K562 (cell line): ENCODE measurements around the gene IL4I1. TPM values are rescaled to one million over a fixed set of nuclear protein-coding genes. Genes with fewer than 3 reads are reported as not detected.

Experiments used
- ATF3 ChIP-seq, 2 experiments: fragments of 450-650 bp in 1 of 2; sonication (generic) in 1 of 2; formaldehyde crosslinking in 1 of 2; IDR thresholded peaks in 1 of 2; conservative IDR thresholded peaks in 1 of 2; 2 replicates each; pipeline versions ENCODE4 v1.6.1 to v1.8.1; 2016 to 2023; ENCODE audit warnings: mild to moderate bottlenecking in 2 of 2, moderate library complexity in 2 of 2, inconsistent platforms in 1 of 2, missing genetic modification reagents in 1 of 2
- BRD4 ChIP-seq: fragments of 200-600 bp; sonication (generic); IDR thresholded peaks from 2 replicates; pipeline ENCODE4 v1.6.1; 2017; ENCODE audit warnings: inconsistent platforms
- CHD4 ChIP-seq: fragments of 200-600 bp; sonication (generic); IDR thresholded peaks from 3 replicates; pipeline ENCODE4 v1.6.1; 2012; ENCODE audit warnings: low read depth, mild to moderate bottlenecking, mixed read lengths, low read length, inconsistent platforms; ENCODE audit not compliant: insufficient read depth, insufficient replicate concordance, poor library complexity, severe bottlenecking
- ETV6 ChIP-seq, 3 experiments: fragments of 150-350 bp in 1 of 3; sonication (generic) in 1 of 3; formaldehyde crosslinking in 1 of 3; IDR thresholded peaks; 2 replicates each; pipeline versions ENCODE4 v1.6.1 to v1.8.0; 2014 to 2022; ENCODE audit warnings: borderline replicate concordance in 2 of 3, low read depth in 2 of 3, antibody characterized with exemption in 1 of 3, low read length in 1 of 3, mild to moderate bottlenecking in 1 of 3, missing genetic modification reagents in 1 of 3
- HCFC1 ChIP-seq: IDR thresholded peaks from 2 replicates; pipeline ENCODE4 v1.6.1; 2012; ENCODE audit warnings: low read depth, low read length, improper control_type of control experiment
- HDAC8 ChIP-seq: fragments of 450-650 bp; IDR thresholded peaks from 2 replicates; pipeline ENCODE4 v1.6.1; 2016; ENCODE audit warnings: mild to moderate bottlenecking, missing genetic modification characterization, moderate library complexity, missing compliant biosample characterization
- HSF4 ChIP-seq: fragments of 250-450 bp; sonication (Bioruptor Pico); IDR thresholded peaks from 2 replicates; pipeline ENCODE4 v2.1.2; 2022; ENCODE audit warnings: mild to moderate bottlenecking, moderate library complexity, borderline replicate concordance
- MECOM ChIP-seq: fragments of 250-450 bp; sonication (Bioruptor Pico); IDR thresholded peaks from 2 replicates; pipeline ENCODE4 v1.8.0; 2022; ENCODE audit warnings: inconsistent platforms
- NFE2L1 ChIP-seq: fragments of 450-650 bp; IDR thresholded peaks from 2 replicates; pipeline ENCODE4 v1.6.1; 2016; ENCODE audit warnings: missing genetic modification characterization, low read depth, mild to moderate bottlenecking, missing compliant biosample characterization, moderate library complexity, borderline replicate concordance
- PHB2 ChIP-seq: fragments of 450-650 bp; IDR thresholded peaks from 2 replicates; pipeline ENCODE4 v1.6.1; 2017; ENCODE audit warnings: low read depth
- PTTG1 ChIP-seq: fragments of 450-650 bp; IDR thresholded peaks from 2 replicates; pipeline ENCODE4 v1.6.1; 2016; ENCODE audit warnings: low read depth, mild to moderate bottlenecking, missing genetic modification characterization, missing compliant biosample characterization
- SIRT6 ChIP-seq: IDR thresholded peaks from one replicate; pipeline ENCODE4 v1.6.1; 2012; ENCODE audit warnings: low read depth, mild to moderate bottlenecking, control low read depth, inconsistent platforms, low read length, moderate library complexity
- TCFL5 ChIP-seq: fragments of 250-450 bp; sonication (Bioruptor Pico); conservative IDR thresholded peaks from 2 replicates; pipeline ENCODE4 v1.6.1; 2021; ENCODE audit warnings: mild to moderate bottlenecking, moderate library complexity, matching md5 sums
- ZNF184 ChIP-seq: sonication (generic); formaldehyde crosslinking; IDR thresholded peaks from 2 replicates; pipeline ENCODE4 v1.5.0; 2020; ENCODE audit warnings: missing genetic modification reagents
- polyA plus RNA-seq, 8 experiments: library from polyadenylated mRNA; depleted of rRNA in 4 of 8; stranded (reverse) in 5 of 8; unstranded in 3 of 8; fragments of >200 nt; fragmentation: Nextera tagmentation in 2 of 8; fragmentation: Illumina TruSeq in 1 of 8; extraction: Ambion mirVana in 2 of 8; extraction: Trizol in 1 of 8; gene quantifications; 2 replicates each; pipeline versions ENCODE4 v1.2.1 to v1.2.3, GENCODE V29; 2011 to 2014; ENCODE audit warnings: inconsistent platforms in 1 of 8, missing spikeins in 1 of 8
- total RNA-seq, 7 experiments: library from RNA; depleted of rRNA in 6 of 7; stranded (reverse); fragments of >200 nt in 6 of 7; fragmentation: Illumina TruSeq in 2 of 7; extraction: Trizol in 2 of 7; gene quantifications; 2 replicates each; pipeline versions ENCODE4 v1.2.1 to v1.2.3, GENCODE V29; 2011 to 2021; ENCODE audit warnings: low replicate concordance in 1 of 7
- TF ChIP-seq, protein P1 (sequence below): sonication (generic); formaldehyde crosslinking; IDR thresholded peaks from 2 replicates; pipeline ENCODE4 v1.8.0; 2023; ENCODE audit warnings: mild to moderate bottlenecking, missing genetic modification reagents
- TF ChIP-seq, protein P2 (sequence below), 2 experiments: IDR thresholded peaks in 1 of 2; conservative IDR thresholded peaks in 1 of 2; 2 replicates each; pipeline ENCODE4 v1.6.1; 2016; ENCODE audit warnings: low read depth in 2 of 2, mild to moderate bottlenecking in 1 of 2, missing compliant biosample characterization in 1 of 2, missing genetic modification characterization in 1 of 2, moderate library complexity in 1 of 2

The IL4I1 gene
- total and polyA plus RNA-seq, 9 of the 15 experiments (the other 6 are each of a cell fraction or from before 2014, with no cell fraction given): 0.06 to 0.95 (median 0.43) TPM; not detected in 2

DNA sequence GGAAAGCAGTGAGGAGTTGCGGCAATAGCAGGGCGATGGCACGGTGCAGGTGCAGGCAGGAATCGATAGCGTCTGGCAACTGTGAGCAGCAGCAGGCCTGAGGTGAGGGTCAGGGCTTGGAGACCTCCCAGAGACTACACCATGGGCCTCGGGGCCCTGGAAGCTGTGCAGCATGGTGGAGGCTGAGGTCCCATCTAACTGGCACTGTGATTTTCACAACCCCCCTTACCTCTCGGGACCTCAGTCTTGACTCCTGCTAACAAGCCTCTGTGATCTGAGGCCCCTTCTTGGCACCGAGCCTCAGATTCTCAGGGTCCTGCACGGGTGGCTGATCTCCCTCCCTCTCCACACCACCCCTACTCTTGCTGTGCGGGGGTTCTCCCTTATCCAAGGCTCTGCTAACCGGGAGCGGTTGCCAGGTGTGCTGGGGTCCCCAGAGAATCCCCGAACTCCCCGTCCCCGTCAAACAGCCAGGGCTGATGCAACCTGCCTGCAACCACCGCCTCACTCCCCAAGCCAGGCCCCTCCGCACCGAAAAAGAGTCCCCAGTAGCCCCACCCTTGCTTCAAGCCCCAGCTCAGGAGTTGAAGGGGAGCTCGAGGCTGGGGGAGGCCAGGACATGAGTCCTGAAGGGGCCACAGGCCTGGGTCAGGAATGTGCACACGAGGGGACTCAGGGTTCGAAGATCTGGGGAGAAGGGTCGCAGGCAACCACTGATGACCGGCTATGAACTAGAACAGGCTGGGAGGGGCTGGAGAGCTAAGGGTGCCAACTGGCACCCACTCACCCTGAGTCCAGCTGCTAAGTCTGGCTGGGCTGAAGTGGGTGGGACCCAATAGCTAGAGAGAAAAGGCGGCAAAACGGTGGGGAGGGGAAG, 27.6 kb upstream of the IL4I1 start (continued):
- TF ChIP-seq, protein P1, sequence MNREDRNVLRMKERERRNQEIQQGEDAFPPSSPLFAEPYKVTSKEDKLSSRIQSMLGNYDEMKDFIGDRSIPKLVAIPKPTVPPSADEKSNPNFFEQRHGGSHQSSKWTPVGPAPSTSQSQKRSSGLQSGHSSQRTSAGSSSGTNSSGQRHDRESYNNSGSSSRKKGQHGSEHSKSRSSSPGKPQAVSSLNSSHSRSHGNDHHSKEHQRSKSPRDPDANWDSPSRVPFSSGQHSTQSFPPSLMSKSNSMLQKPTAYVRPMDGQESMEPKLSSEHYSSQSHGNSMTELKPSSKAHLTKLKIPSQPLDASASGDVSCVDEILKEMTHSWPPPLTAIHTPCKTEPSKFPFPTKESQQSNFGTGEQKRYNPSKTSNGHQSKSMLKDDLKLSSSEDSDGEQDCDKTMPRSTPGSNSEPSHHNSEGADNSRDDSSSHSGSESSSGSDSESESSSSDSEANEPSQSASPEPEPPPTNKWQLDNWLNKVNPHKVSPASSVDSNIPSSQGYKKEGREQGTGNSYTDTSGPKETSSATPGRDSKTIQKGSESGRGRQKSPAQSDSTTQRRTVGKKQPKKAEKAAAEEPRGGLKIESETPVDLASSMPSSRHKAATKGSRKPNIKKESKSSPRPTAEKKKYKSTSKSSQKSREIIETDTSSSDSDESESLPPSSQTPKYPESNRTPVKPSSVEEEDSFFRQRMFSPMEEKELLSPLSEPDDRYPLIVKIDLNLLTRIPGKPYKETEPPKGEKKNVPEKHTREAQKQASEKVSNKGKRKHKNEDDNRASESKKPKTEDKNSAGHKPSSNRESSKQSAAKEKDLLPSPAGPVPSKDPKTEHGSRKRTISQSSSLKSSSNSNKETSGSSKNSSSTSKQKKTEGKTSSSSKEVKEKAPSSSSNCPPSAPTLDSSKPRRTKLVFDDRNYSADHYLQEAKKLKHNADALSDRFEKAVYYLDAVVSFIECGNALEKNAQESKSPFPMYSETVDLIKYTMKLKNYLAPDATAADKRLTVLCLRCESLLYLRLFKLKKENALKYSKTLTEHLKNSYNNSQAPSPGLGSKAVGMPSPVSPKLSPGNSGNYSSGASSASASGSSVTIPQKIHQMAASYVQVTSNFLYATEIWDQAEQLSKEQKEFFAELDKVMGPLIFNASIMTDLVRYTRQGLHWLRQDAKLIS (CRISPR knock-in tag): peak; percentile 67; the same call in 1 of the 2 replicates
- peak; percentile 58; the same call in 1 of the 2 replicates for TF ChIP-seq BRD4
- TF ChIP-seq ETV6 (IDR thresholded peaks at IDR 0.05; ENCODE audit: borderline replicate concordance in 1 of 2, low read depth in 2 of 2, low read length in 1 of 2): no peak
- no peak for TF ChIP-seq ETV6 (CRISPR knock-in tag; IDR thresholded peaks at IDR 0.05; ENCODE audit: borderline replicate concordance)
- peak; percentile 27; the same call in 1 of the 2 replicates for TF ChIP-seq HCFC1
- TF ChIP-seq ZNF184 (CRISPR knock-in tag): no peak
- TF ChIP-seq TCFL5 (CRISPR knock-in tag): peak; percentile 59; the same call in 1 of the 2 replicates
- TF ChIP-seq SIRT6: no peak
- TF ChIP-seq ATF3 (IDR thresholded peaks at IDR 0.05): peak; percentile 93
- TF ChIP-seq ATF3 (CRISPR knock-in tag; conservative IDR thresholded peaks at IDR 0.05): no peak
- TF ChIP-seq CHD4: no peak
- TF ChIP-seq PTTG1 (tag): peak; percentile 50; the same call in 1 of the 2 replicates
- TF ChIP-seq PHB2: no peak
- peak; percentile 7 for TF ChIP-seq HDAC8 (tag)
- peak; percentile 27; the same call in 1 of the 2 replicates for TF ChIP-seq NFE2L1
- TF ChIP-seq, protein P2, sequence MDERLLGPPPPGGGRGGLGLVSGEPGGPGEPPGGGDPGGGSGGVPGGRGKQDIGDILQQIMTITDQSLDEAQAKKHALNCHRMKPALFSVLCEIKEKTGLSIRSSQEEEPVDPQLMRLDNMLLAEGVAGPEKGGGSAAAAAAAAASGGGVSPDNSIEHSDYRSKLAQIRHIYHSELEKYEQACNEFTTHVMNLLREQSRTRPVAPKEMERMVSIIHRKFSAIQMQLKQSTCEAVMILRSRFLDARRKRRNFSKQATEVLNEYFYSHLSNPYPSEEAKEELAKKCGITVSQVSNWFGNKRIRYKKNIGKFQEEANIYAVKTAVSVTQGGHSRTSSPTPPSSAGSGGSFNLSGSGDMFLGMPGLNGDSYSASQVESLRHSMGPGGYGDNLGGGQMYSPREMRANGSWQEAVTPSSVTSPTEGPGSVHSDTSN (CRISPR knock-in tag; IDR thresholded peaks at IDR 0.05; ENCODE audit: low read depth): no peak
- TF ChIP-seq, protein P2 (tag; conservative IDR thresholded peaks at IDR 0.05; ENCODE audit: low read depth): 0 out of 2 replicates have a peak, but pooled peaks have one; percentile 5
- TF ChIP-seq MECOM (CRISPR knock-in tag): no peak; the same call in 1 of the 2 replicates
- TF ChIP-seq HSF4 (CRISPR knock-in tag): peak; percentile 80; the same call in 1 of the 2 replicates
